NCI-H345 (cell line): ENCODE data around the gene PTPRT.
"Not testable (repeated sequence)": the region's sequence is repeated elsewhere in the genome, so short reads cannot be mapped to it uniquely, and the experiment has no call there.

ENCODE experiments used
- DNase-seq: peaks from one replicate; lab custom pipeline; 2025; lab: John Stamatoyannopoulos, UW

PTPRT gene

GRCh38 chr20:43187476-43188233 is 2.1 kb downstream of the PTPRT start:
- DNase-seq = peak; percentile 86

- no peak for DNase-seq
These were observed 3.4 kb downstream of the PTPRT start for GRCh38 chr20:43186312-43186711.

- no peak for DNase-seq
These were observed 3.8 kb downstream of the PTPRT start for GRCh38 chr20:43185901-43186300.

- no peak for DNase-seq
These were observed 6.1 kb downstream of the PTPRT start for GRCh38 chr20:43183536-43184070.

- DNase-seq = no peak
These were observed 11.6 kb downstream of the PTPRT start for GRCh38 chr20:43178080-43178479.

- no peak for DNase-seq
These were observed 13.0 kb downstream of the PTPRT start for GRCh38 chr20:43176726-43177125.

- no peak for DNase-seq
These were observed 17.8 kb downstream of the PTPRT start for GRCh38 chr20:43171930-43172329.

GRCh38 chr20:43170771-43171170 is 18.9 kb downstream of the PTPRT start:
- DNase-seq = no peak

GRCh38 chr20:43167615-43168014 is 22.1 kb downstream of the PTPRT start:
- DNase-seq = no peak

- DNase-seq = no peak
These were observed 22.7 kb downstream of the PTPRT start for GRCh38 chr20:43167021-43167420.

- no peak for DNase-seq
These were observed 24.1 kb downstream of the PTPRT start for GRCh38 chr20:43165611-43166010.

- not testable (repeated sequence) for DNase-seq
These were observed 25.0 kb downstream of the PTPRT start for GRCh38 chr20:43164736-43165135.

- no peak for DNase-seq
These were observed 28.0 kb downstream of the PTPRT start for GRCh38 chr20:43161716-43162115.

- no peak for DNase-seq
These were observed 28.8 kb downstream of the PTPRT start for GRCh38 chr20:43160941-43161340.

- DNase-seq = no peak
These were observed 29.7 kb downstream of the PTPRT start for GRCh38 chr20:43159994-43160393.

GRCh38 chr20:43155366-43156100 is 34.2 kb downstream of the PTPRT start:
- DNase-seq = no peak

GRCh38 chr20:43151901-43152300 is 37.8 kb downstream of the PTPRT start:
- DNase-seq = no peak

- DNase-seq = no peak
These were observed 38.5 kb downstream of the PTPRT start for GRCh38 chr20:43151256-43151655.

- DNase-seq = no peak
These were observed 49.0 kb downstream of the PTPRT start for GRCh38 chr20:43140726-43141125.

GRCh38 chr20:43138061-43138770 is 51.5 kb downstream of the PTPRT start:
- DNase-seq = no peak

- no peak for DNase-seq
These were observed 52.5 kb downstream of the PTPRT start for GRCh38 chr20:43137160-43137559.

- no peak for DNase-seq
These were observed 65.5 kb downstream of the PTPRT start for GRCh38 chr20:43124241-43124640.

GRCh38 chr20:43123180-43123579 is 66.5 kb downstream of the PTPRT start:
- no peak for DNase-seq
